ENCODE data around the gene MZT2B.
"Not testable (repeated sequence)": the region's sequence is repeated elsewhere in the genome, so short reads cannot be mapped to it uniquely, and the experiment has no call there.

MZT2B gene

GRCh38 chr2:130188958-130189357, 6.9 kb downstream of the MZT2B start:
- H3K36me3 ChIP-seq (ENCODE audit: control insufficient read depth in 1 of 2, insufficient read depth in 2 of 2, low read length in 2 of 2); H3K27ac ChIP-seq (ENCODE audit: low read depth, low read length); H3K9me3 ChIP-seq (ENCODE audit: control insufficient read depth in 1 of 2, low read length in 2 of 2); H3K4me3 ChIP-seq (ENCODE audit: low read depth in 1 of 2, low read length in 2 of 2); H3K9ac ChIP-seq (ENCODE audit: low read depth in 1 of 2, low read length in 2 of 2); H3K4me1 ChIP-seq (ENCODE audit: control insufficient read depth in 1 of 2, insufficient read depth in 2 of 2, low read length in 2 of 2); H3K27me3 ChIP-seq (ENCODE audit: control insufficient read depth in 1 of 2, insufficient read depth in 2 of 2, low read length in 2 of 2): not testable (repeated sequence)

- Histone ChIP-seq H3K4me3 (ENCODE audit: low read depth in 1 of 2, low read length in 2 of 2) (no peak overlapping the region), H3K27ac (ENCODE audit: low read depth, low read length) (no peak overlapping the region), H3K4me1 (ENCODE audit: control insufficient read depth in 1 of 2, insufficient read depth in 2 of 2, low read length in 2 of 2) (no peaks in the 10 kb centered on the region), H3K9me3 (ENCODE audit: control insufficient read depth in 1 of 2, low read length in 2 of 2) (no peaks in the 10 kb centered on the region), H3K9ac (ENCODE audit: low read depth in 1 of 2, low read length in 2 of 2) (no peak overlapping the region), H3K36me3 (ENCODE audit: control insufficient read depth in 1 of 2, insufficient read depth in 2 of 2, low read length in 2 of 2) (peaks cover 0 to 5% of the 10 kb centered on the region in 2 donors), H3K27me3 (ENCODE audit: control insufficient read depth in 1 of 2, insufficient read depth in 2 of 2, low read length in 2 of 2) (no peaks in the 10 kb centered on the region)
Measured at GRCh38 chr2:130190237-130190636, 8.2 kb downstream of the MZT2B start.

GRCh38 chr2:130191319-130191718, 9.3 kb downstream of the MZT2B start:
- H3K9me3 ChIP-seq (ENCODE audit: control insufficient read depth in 1 of 2, low read length in 2 of 2), result not testable (repeated sequence)

DNA sequence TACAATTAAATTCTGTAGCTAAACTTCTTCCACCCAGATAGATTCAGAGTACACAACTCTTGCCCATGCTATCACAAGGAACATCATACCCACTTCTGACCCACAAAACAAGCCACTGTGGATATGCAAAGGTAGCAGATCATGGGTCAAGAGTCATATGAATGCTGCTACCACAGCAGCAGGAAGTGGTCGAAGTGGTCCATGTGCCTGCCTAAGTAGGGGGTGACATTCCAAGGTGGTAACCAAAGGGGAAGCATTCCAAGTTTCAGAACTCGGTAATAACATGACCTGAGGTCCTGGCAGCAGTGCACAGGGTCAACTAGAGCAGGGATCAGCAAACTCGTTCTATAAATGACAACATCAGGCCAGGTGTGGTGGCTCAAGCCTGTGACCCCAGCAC, 10.4 kb downstream of the MZT2B start:
- not testable (repeated sequence) for H3K27me3 ChIP-seq (ENCODE audit: control insufficient read depth in 1 of 2, insufficient read depth in 2 of 2, low read length in 2 of 2); H3K4me3 ChIP-seq (ENCODE audit: low read depth in 1 of 2, low read length in 2 of 2); H3K27ac ChIP-seq (ENCODE audit: low read depth, low read length); H3K9me3 ChIP-seq (ENCODE audit: control insufficient read depth in 1 of 2, low read length in 2 of 2); H3K36me3 ChIP-seq (ENCODE audit: control insufficient read depth in 1 of 2, insufficient read depth in 2 of 2, low read length in 2 of 2); H3K4me1 ChIP-seq (ENCODE audit: control insufficient read depth in 1 of 2, insufficient read depth in 2 of 2, low read length in 2 of 2); H3K9ac ChIP-seq (ENCODE audit: low read depth in 1 of 2, low read length in 2 of 2)

More at GRCh38 chr2:130191319-130191718, 9.3 kb downstream of the MZT2B start:
- not testable (repeated sequence) for H3K4me3 ChIP-seq (ENCODE audit: low read depth in 1 of 2, low read length in 2 of 2); H3K27me3 ChIP-seq (ENCODE audit: control insufficient read depth in 1 of 2, insufficient read depth in 2 of 2, low read length in 2 of 2); H3K4me1 ChIP-seq (ENCODE audit: control insufficient read depth in 1 of 2, insufficient read depth in 2 of 2, low read length in 2 of 2); H3K27ac ChIP-seq (ENCODE audit: low read depth, low read length); H3K36me3 ChIP-seq (ENCODE audit: control insufficient read depth in 1 of 2, insufficient read depth in 2 of 2, low read length in 2 of 2); H3K9ac ChIP-seq (ENCODE audit: low read depth in 1 of 2, low read length in 2 of 2)

GRCh38 chr2:130193824-130194223, 11.8 kb downstream of the MZT2B start:
- H3K4me3 ChIP-seq (ENCODE audit: low read depth in 1 of 2, low read length in 2 of 2); H3K36me3 ChIP-seq (ENCODE audit: control insufficient read depth in 1 of 2, insufficient read depth in 2 of 2, low read length in 2 of 2); H3K9ac ChIP-seq (ENCODE audit: low read depth in 1 of 2, low read length in 2 of 2): not testable (repeated sequence)

DNA sequence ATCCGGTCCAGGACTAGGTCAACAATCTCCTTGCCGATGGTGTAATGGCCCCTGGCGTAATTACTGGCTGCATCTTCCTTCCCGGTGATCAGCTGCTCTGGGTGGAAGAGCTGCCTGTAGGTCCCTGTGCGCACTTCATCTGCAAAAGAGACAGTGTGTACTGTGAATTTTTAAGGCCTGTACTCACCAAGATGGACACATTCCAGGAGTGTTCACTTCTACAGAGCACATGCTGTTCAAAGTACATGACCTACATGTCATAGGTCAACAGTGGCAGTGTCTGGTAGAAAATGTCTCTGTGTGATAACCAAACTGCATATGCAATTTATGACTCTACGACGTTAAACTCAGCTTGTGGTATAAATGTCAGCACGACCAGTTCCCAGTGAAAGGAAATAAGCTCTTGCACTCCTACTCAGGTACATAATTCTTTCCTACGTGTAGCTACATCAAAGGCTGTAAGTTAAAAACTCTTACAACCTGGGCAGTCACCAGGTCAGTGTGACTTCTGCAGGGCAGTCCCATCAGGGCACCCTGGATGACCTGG, 13.1 kb downstream of the MZT2B start:
- not testable (repeated sequence) for H3K4me1 ChIP-seq (ENCODE audit: control insufficient read depth in 1 of 2, insufficient read depth in 2 of 2, low read length in 2 of 2); H3K9ac ChIP-seq (ENCODE audit: low read depth in 1 of 2, low read length in 2 of 2); H3K27ac ChIP-seq (ENCODE audit: low read depth, low read length); H3K9me3 ChIP-seq (ENCODE audit: control insufficient read depth in 1 of 2, low read length in 2 of 2); H3K36me3 ChIP-seq (ENCODE audit: control insufficient read depth in 1 of 2, insufficient read depth in 2 of 2, low read length in 2 of 2); H3K4me3 ChIP-seq (ENCODE audit: low read depth in 1 of 2, low read length in 2 of 2); H3K27me3 ChIP-seq (ENCODE audit: control insufficient read depth in 1 of 2, insufficient read depth in 2 of 2, low read length in 2 of 2)

More at GRCh38 chr2:130193824-130194223, 11.8 kb downstream of the MZT2B start:
- H3K4me1 ChIP-seq (ENCODE audit: control insufficient read depth in 1 of 2, insufficient read depth in 2 of 2, low read length in 2 of 2); H3K27me3 ChIP-seq (ENCODE audit: control insufficient read depth in 1 of 2, insufficient read depth in 2 of 2, low read length in 2 of 2); H3K9me3 ChIP-seq (ENCODE audit: control insufficient read depth in 1 of 2, low read length in 2 of 2); H3K27ac ChIP-seq (ENCODE audit: low read depth, low read length): not testable (repeated sequence)

DNA sequence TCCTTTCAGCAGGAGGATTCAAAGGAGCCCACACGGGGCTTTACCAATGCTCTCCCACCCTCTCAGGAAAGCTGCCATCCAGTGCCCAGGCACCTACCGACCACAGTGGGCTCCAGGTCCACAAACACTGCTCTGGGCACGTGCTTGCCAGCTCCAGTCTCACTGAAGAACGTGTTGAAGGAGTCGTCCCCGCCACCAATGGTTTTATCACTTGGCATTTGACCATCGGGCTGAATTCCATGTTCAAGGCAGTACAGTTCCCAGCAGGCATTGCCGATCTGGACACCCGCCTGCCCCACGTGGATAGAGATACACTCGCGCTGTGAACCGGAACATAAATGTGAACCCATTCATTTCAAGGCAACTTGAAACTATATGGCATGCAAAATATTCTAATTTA, 14.0 kb downstream of the MZT2B start:
- not testable (repeated sequence) for H3K9ac ChIP-seq (ENCODE audit: low read depth in 1 of 2, low read length in 2 of 2); H3K4me1 ChIP-seq (ENCODE audit: control insufficient read depth in 1 of 2, insufficient read depth in 2 of 2, low read length in 2 of 2); H3K36me3 ChIP-seq (ENCODE audit: control insufficient read depth in 1 of 2, insufficient read depth in 2 of 2, low read length in 2 of 2); H3K27me3 ChIP-seq (ENCODE audit: control insufficient read depth in 1 of 2, insufficient read depth in 2 of 2, low read length in 2 of 2); H3K4me3 ChIP-seq (ENCODE audit: low read depth in 1 of 2, low read length in 2 of 2); H3K9me3 ChIP-seq (ENCODE audit: control insufficient read depth in 1 of 2, low read length in 2 of 2); H3K27ac ChIP-seq (ENCODE audit: low read depth, low read length)

GRCh38 chr2:130198343-130198742, 16.3 kb downstream of the MZT2B start, which contains the start of gene TUBA3E:
Gene TUBA3E, minus strand, starts transcription at chr2:130198439. Its CDS starts 79 bp downstream, at chr2:130198360.
- Histone ChIP-seq H3K36me3 (ENCODE audit: control insufficient read depth in 1 of 2, insufficient read depth in 2 of 2, low read length in 2 of 2) (no peaks in the 10 kb centered on the region), H3K27ac (ENCODE audit: low read depth, low read length) (no peak within 1 kb of the TSS), H3K4me1 (ENCODE audit: control insufficient read depth in 1 of 2, insufficient read depth in 2 of 2, low read length in 2 of 2) (no peaks in the 10 kb centered on the region), H3K27me3 (ENCODE audit: control insufficient read depth in 1 of 2, insufficient read depth in 2 of 2, low read length in 2 of 2) (no peaks in the 10 kb centered on the region), H3K9ac (ENCODE audit: low read depth in 1 of 2, low read length in 2 of 2) (no peak within 1 kb of the TSS), H3K9me3 (ENCODE audit: control insufficient read depth in 1 of 2, low read length in 2 of 2) (no peaks in the 10 kb centered on the region), H3K4me3 (ENCODE audit: low read depth in 1 of 2, low read length in 2 of 2) (no peak within 1 kb of the TSS)

- not testable (repeated sequence) for H3K36me3 ChIP-seq (ENCODE audit: control insufficient read depth in 1 of 2, insufficient read depth in 2 of 2, low read length in 2 of 2); H3K27ac ChIP-seq (ENCODE audit: low read depth, low read length); H3K4me1 ChIP-seq (ENCODE audit: control insufficient read depth in 1 of 2, insufficient read depth in 2 of 2, low read length in 2 of 2); H3K27me3 ChIP-seq (ENCODE audit: control insufficient read depth in 1 of 2, insufficient read depth in 2 of 2, low read length in 2 of 2); H3K4me3 ChIP-seq (ENCODE audit: low read depth in 1 of 2, low read length in 2 of 2); H3K9ac ChIP-seq (ENCODE audit: low read depth in 1 of 2, low read length in 2 of 2); H3K9me3 ChIP-seq (ENCODE audit: control insufficient read depth in 1 of 2, low read length in 2 of 2)
Measured at GRCh38 chr2:130202518-130202917, 20.5 kb downstream of the MZT2B start.

DNA sequence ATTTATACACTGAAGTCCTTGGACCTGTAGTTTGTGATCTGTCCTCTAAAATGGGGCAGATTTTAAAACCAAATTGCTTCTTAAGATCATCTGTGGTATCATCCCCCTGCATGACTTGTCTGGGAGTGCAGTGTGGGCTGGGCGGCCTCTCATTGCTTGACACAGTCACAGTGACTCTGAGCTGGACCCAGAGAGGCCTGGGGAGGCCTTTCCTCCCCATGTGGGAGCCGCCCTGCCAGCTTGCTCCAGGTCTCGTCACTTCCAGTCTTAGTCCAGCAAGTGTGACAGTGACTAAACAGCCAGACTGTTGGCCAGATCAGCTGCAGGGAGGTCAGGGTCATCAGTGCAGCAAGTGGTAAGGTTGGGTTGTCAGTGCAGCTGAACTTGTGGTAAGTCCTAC, 21.1 kb downstream of the MZT2B start:
- not testable (repeated sequence) for H3K4me3 ChIP-seq (ENCODE audit: low read depth in 1 of 2, low read length in 2 of 2); H3K4me1 ChIP-seq (ENCODE audit: control insufficient read depth in 1 of 2, insufficient read depth in 2 of 2, low read length in 2 of 2); H3K9me3 ChIP-seq (ENCODE audit: control insufficient read depth in 1 of 2, low read length in 2 of 2); H3K27me3 ChIP-seq (ENCODE audit: control insufficient read depth in 1 of 2, insufficient read depth in 2 of 2, low read length in 2 of 2); H3K36me3 ChIP-seq (ENCODE audit: control insufficient read depth in 1 of 2, insufficient read depth in 2 of 2, low read length in 2 of 2); H3K27ac ChIP-seq (ENCODE audit: low read depth, low read length); H3K9ac ChIP-seq (ENCODE audit: low read depth in 1 of 2, low read length in 2 of 2)

DNA sequence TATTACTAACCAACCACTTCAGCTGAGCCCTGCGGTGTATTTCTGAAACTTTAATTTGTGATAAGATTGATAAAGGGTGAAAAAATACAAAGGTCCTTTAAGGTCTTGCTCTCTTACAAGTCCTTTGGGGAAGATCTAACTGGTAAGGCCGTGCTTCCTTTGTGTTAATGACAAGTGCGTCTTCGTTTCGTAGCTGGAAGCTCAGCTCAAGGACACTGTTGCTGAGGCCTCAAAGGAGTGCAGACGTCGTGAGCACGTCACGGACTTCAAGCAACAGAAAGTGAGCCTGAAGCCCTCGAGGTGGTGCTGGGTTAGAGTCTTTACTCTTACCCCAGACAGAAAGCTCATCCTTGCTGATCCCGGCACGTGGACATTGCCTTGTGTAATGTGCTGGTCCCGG, 25.0 kb downstream of the MZT2B start:
- not testable (repeated sequence) for H3K9ac ChIP-seq (ENCODE audit: low read depth in 1 of 2, low read length in 2 of 2); H3K27me3 ChIP-seq (ENCODE audit: control insufficient read depth in 1 of 2, insufficient read depth in 2 of 2, low read length in 2 of 2); H3K36me3 ChIP-seq (ENCODE audit: control insufficient read depth in 1 of 2, insufficient read depth in 2 of 2, low read length in 2 of 2); H3K4me1 ChIP-seq (ENCODE audit: control insufficient read depth in 1 of 2, insufficient read depth in 2 of 2, low read length in 2 of 2); H3K9me3 ChIP-seq (ENCODE audit: control insufficient read depth in 1 of 2, low read length in 2 of 2); H3K27ac ChIP-seq (ENCODE audit: low read depth, low read length); H3K4me3 ChIP-seq (ENCODE audit: low read depth in 1 of 2, low read length in 2 of 2)
